Measurements from ENCODE around the gene UBE2D2. TPM values are rescaled to one million over a fixed set of nuclear protein-coding genes. Genes with fewer than 3 reads are reported as not detected.
A peak's percentile ranks its signal among the peaks of the same experiment; 100 is the strongest.

The UBE2D2 gene
- total RNA-seq, 1 experiment from 2014 or later: 222 TPM

- Histone ChIP-seq H3K4me1 (ENCODE audit: control insufficient read depth, insufficient read depth, low read length) (peaks cover 96% of the 10 kb centered on the region), H3K36me3 (ENCODE audit: control insufficient read depth, insufficient read depth, low read length) (no peaks in the 10 kb centered on the region), H3K27me3 (ENCODE audit: control insufficient read depth, insufficient read depth, low read length) (no peaks in the 10 kb centered on the region), H3K9me3 (ENCODE audit: control insufficient read depth, insufficient read depth, low read depth, low read length) (no peaks in the 10 kb centered on the region), H3K27ac (ENCODE audit: low read length) (peak overlapping the region; percentile 99), H3K4me3 (ENCODE audit: low read depth in 2 of 2, low read length in 2 of 2) (no peak overlapping the region)
- in situ Hi-C loops (cut with HindIII; ENCODE audit: low pct_unique_long_range_greater_than_20kb, low sequenced_read_pairs) (no loop called here), intact Hi-C loops (cut with micrococcal nuclease; ENCODE audit: unreplicated experiment) (no loop called here)
- TF ChIP-seq REST (IDR thresholded peaks at IDR 0.05; ENCODE audit: insufficient read depth in 1 of 2, low read depth in 2 of 2, low read length in 1 of 2) (no peak), CTCF (IDR thresholded peaks at IDR 0.05) (no peak), TCF7L2 (IDR thresholded peaks at IDR 0.05; ENCODE audit: low read depth, low read length) (no peak), SIN3A (IDR thresholded peaks at IDR 0.05; ENCODE audit: borderline replicate concordance, insufficient read depth, low read depth, low read length) (no peak), POLR2AphosphoS5 (IDR thresholded peaks at IDR 0.05; ENCODE audit: low read depth, low read length) (no peak)
- BruUV-seq (replicated peaks): TSS peak; percentile 21
- DNase-seq (ENCODE audit: low read depth, low spot score): no peak
- POLR2A ChIA-PET: no interaction called here
- CTCF ChIA-PET: no interaction called here
- no peak for ATAC-seq
Measured at GRCh38 chr5:139662617-139663016, 101.5 kb downstream of the UBE2D2 start.

- POLR2A ChIA-PET: no interaction called here
- no peaks in the 10 kb centered on the region for H3K9me3 ChIP-seq (ENCODE audit: control insufficient read depth, insufficient read depth, low read depth, low read length)
- DNase-seq (ENCODE audit: low read depth, low spot score) (no peak), ATAC-seq (no peak)
- intact Hi-C loops (cut with micrococcal nuclease; ENCODE audit: unreplicated experiment) (no loop called here), in situ Hi-C loops (cut with HindIII; ENCODE audit: low pct_unique_long_range_greater_than_20kb, low sequenced_read_pairs) (no loop called here)
- H3K27me3 ChIP-seq (ENCODE audit: control insufficient read depth, insufficient read depth, low read length): no peaks in the 10 kb centered on the region
- H3K36me3 ChIP-seq (ENCODE audit: control insufficient read depth, insufficient read depth, low read length): no peaks in the 10 kb centered on the region
- TF ChIP-seq TCF7L2 (IDR thresholded peaks at IDR 0.05; ENCODE audit: low read depth, low read length) (peak; percentile 81; the same call in 1 of the 2 replicates), CTCF (IDR thresholded peaks at IDR 0.05) (no peak), SIN3A (IDR thresholded peaks at IDR 0.05; ENCODE audit: borderline replicate concordance, insufficient read depth, low read depth, low read length) (no peak)
- CTCF ChIA-PET: interaction anchor here (0.8 kb wide), 1 partner anchor 15 kb away, joined by 7 read pairs; the partner anchor contains the start of gene CXXC5
- H3K27ac ChIP-seq (ENCODE audit: low read length): peak overlapping the region; percentile 99
- BruUV-seq (replicated peaks): TSS peak; percentile 34
- peaks cover 91% of the 10 kb centered on the region for H3K4me1 ChIP-seq (ENCODE audit: control insufficient read depth, insufficient read depth, low read length)
- no peak overlapping the region for H3K4me3 ChIP-seq (ENCODE audit: low read depth in 2 of 2, low read length in 2 of 2)
Measured at GRCh38 chr5:139663207-139664085, 102.3 kb downstream of the UBE2D2 start.
